Vagina (tissue), 2 donors: ENCODE results near the gene CDKN1B. TPM values are rescaled to one million over a fixed set of nuclear protein-coding genes. Genes with fewer than 3 reads are reported as not detected.

Experiments used
- DNase-seq, 2 donors: peaks; one replicate each; pipeline ENCODE4 v3.0.0-alpha.2; 2017; ENCODE audit errors: extremely low spot score in 2 of 2
- H3K27ac ChIP-seq: fragments of 200-600 bp; sonication (generic); one replicate; pipeline ENCODE4 v1.5.1; 2019
- H3K27me3 ChIP-seq: fragments of 200-600 bp; sonication (generic); one replicate; pipeline ENCODE4 v1.5.1; 2019
- H3K36me3 ChIP-seq, 2 donors: fragments of 200-600 bp; sonication (generic); one replicate each; pipeline ENCODE4 v1.5.1; 2017 to 2019
- H3K4me1 ChIP-seq: fragments of 200-600 bp; sonication (generic); one replicate; pipeline ENCODE4 v1.5.1; 2019
- H3K4me3 ChIP-seq, 2 donors: fragments of 200-600 bp; sonication (generic); 1 replicate in 1 of 2; 2 replicates in 1 of 2; pipeline ENCODE4 v1.5.1; 2016 to 2019
- H3K9me3 ChIP-seq: fragments of 200-600 bp; sonication (generic); one replicate; pipeline ENCODE4 v1.5.1; 2019
- CTCF ChIP-seq, 3 experiments: fragments of 450-650 bp in 2 of 3; fragments of 200-600 bp in 1 of 3; sonication (generic) in 1 of 3; IDR thresholded peaks; one replicate each; pipeline ENCODE4 v1.5.1; 2017 to 2019; ENCODE audit warnings: antibody characterized with exemption in 3 of 3, mild to moderate bottlenecking in 2 of 3, moderate library complexity in 2 of 3
- POLR2A ChIP-seq, 2 donors: fragments of 450-650 bp; IDR thresholded peaks; one replicate each; pipeline ENCODE4 v1.6.1; 2017; ENCODE audit warnings: antibody characterized with exemption in 2 of 2, mild to moderate bottlenecking in 2 of 2, moderate library complexity in 2 of 2
- POLR2AphosphoS5 ChIP-seq, 2 donors: sonication (generic); formaldehyde crosslinking; IDR thresholded peaks; one replicate each; pipeline ENCODE4 v1.9.0; 2017; ENCODE audit warnings: antibody characterized with exemption in 2 of 2, mild to moderate bottlenecking in 2 of 2, low read depth in 1 of 2; ENCODE audit not compliant: insufficient read depth in 1 of 2
- intact Hi-C: fragments of 100-400 bp; cut with DNase I; formaldehyde crosslinking; loops from one replicate; pipeline ENCODE4 v1.15.1; 2023
- total RNA-seq: library from RNA; depleted of rRNA; stranded (reverse); fragments of >200 nt; gene quantifications from one replicate; pipeline ENCODE4 v1.2.3, GENCODE V29; 2016

The CDKN1B gene
- total RNA-seq, 1 donor from 2014 or later: 52.5 TPM

GRCh38 chr12:12719496-12719895 is 2.3 kb downstream of the CDKN1B start:
- Histone ChIP-seq H3K4me3 (peak overlapping the region; percentile 93 to 100), H3K27ac (peak overlapping the region; percentile 100), H3K9me3 (no peaks in the 10 kb centered on the region), H3K36me3 (peaks cover 0 to 15% of the 10 kb centered on the region in 2 donors), H3K27me3 (no peaks in the 10 kb centered on the region), H3K4me1 (peaks cover 57% of the 10 kb centered on the region)
- DNase-seq: no peak
- TF ChIP-seq CTCF (IDR thresholded peaks at IDR 0.05) (no peak), POLR2A (IDR thresholded peaks at IDR 0.05) (no peak), POLR2AphosphoS5 (IDR thresholded peaks at IDR 0.05; ENCODE audit: insufficient read depth in 1 of 2, low read depth in 1 of 2) (no peak)
- intact Hi-C loops: no loop called here

- Histone ChIP-seq H3K4me3 (peak overlapping the region; percentile 93 to 100), H3K9me3 (no peaks in the 10 kb centered on the region), H3K36me3 (peaks cover 0 to 15% of the 10 kb centered on the region in 2 donors), H3K4me1 (peaks cover 51% of the 10 kb centered on the region), H3K27me3 (no peaks in the 10 kb centered on the region), H3K27ac (peak overlapping the region; percentile 100)
- intact Hi-C loops: no loop called here
- DNase-seq: no peak
- no peak for TF ChIP-seq POLR2A (IDR thresholded peaks at IDR 0.05)
- no peak for TF ChIP-seq POLR2AphosphoS5 (IDR thresholded peaks at IDR 0.05; ENCODE audit: insufficient read depth in 1 of 2, low read depth in 1 of 2)
- no peak for TF ChIP-seq CTCF (IDR thresholded peaks at IDR 0.05)
Measured at GRCh38 chr12:12720052-12720451, 2.9 kb downstream of the CDKN1B start.

- Histone ChIP-seq H3K27me3 (no peaks in the 10 kb centered on the region), H3K9me3 (no peaks in the 10 kb centered on the region), H3K36me3 (peaks cover 0 to 15% of the 10 kb centered on the region in 2 donors), H3K27ac (peak overlapping the region; percentile 100), H3K4me3 (peak overlapping the region; percentile 12 to 100), H3K4me1 (peaks cover 44% of the 10 kb centered on the region)
- intact Hi-C loops: no loop called here
- TF ChIP-seq CTCF (IDR thresholded peaks at IDR 0.05) (no peak), POLR2A (IDR thresholded peaks at IDR 0.05) (no peak), POLR2AphosphoS5 (IDR thresholded peaks at IDR 0.05; ENCODE audit: insufficient read depth in 1 of 2, low read depth in 1 of 2) (peak in 1 of 2 donors; percentile 47)
- no peak for DNase-seq
Measured at GRCh38 chr12:12720672-12721161, 3.5 kb downstream of the CDKN1B start.

- intact Hi-C loops: no loop called here
- TF ChIP-seq POLR2AphosphoS5 (IDR thresholded peaks at IDR 0.05; ENCODE audit: insufficient read depth in 1 of 2, low read depth in 1 of 2) (no peak), CTCF (IDR thresholded peaks at IDR 0.05) (no peak), POLR2A (IDR thresholded peaks at IDR 0.05) (no peak)
- no peaks in the 10 kb centered on the region for H3K27me3 ChIP-seq
- H3K4me1 ChIP-seq: peaks cover 41% of the 10 kb centered on the region
- DNase-seq: no peak
- no peaks in the 10 kb centered on the region for H3K9me3 ChIP-seq
- H3K4me3 ChIP-seq: peak overlapping the region; percentile 12 to 100
- peak overlapping the region; percentile 100 for H3K27ac ChIP-seq
- peaks cover 0 to 15% of the 10 kb centered on the region in 2 donors for H3K36me3 ChIP-seq
Measured at GRCh38 chr12:12721176-12721751, 4.1 kb downstream of the CDKN1B start.

- peak overlapping the region; percentile 32 to 100 for H3K4me3 ChIP-seq
- no peak for DNase-seq
- TF ChIP-seq CTCF (IDR thresholded peaks at IDR 0.05): no peak
- TF ChIP-seq POLR2AphosphoS5 (IDR thresholded peaks at IDR 0.05; ENCODE audit: insufficient read depth in 1 of 2, low read depth in 1 of 2): no peak
- TF ChIP-seq POLR2A (IDR thresholded peaks at IDR 0.05): no peak
- no peaks in the 10 kb centered on the region for H3K9me3 ChIP-seq
- peaks cover 47% of the 10 kb centered on the region for H3K4me1 ChIP-seq
- intact Hi-C loops: no loop called here
- peak overlapping the region; percentile 100 for H3K27ac ChIP-seq
- no peaks in the 10 kb centered on the region for H3K27me3 ChIP-seq
- H3K36me3 ChIP-seq: peaks cover 0 to 15% of the 10 kb centered on the region in 2 donors
Measured at GRCh38 chr12:12721814-12722434, 4.8 kb downstream of the CDKN1B start.
